Activated T-helper 2 cell treated with anti-CD3 and anti-CD28 coated beads, Interferon-gamma antibody, Interleukin-2, Interleukin-4, amounts not matched to agents 10 μg/mL and 5 μg/mL and 100 μg/mL, durations not matched to agents 14 hours and 24 hours and 36 hours (primary cell): Measurements from ENCODE around the gene SLC25A24. TPM values are rescaled to one million over a fixed set of nuclear protein-coding genes. Genes with fewer than 3 reads are reported as not detected.
"Not testable (repeated sequence)": the region's sequence is repeated elsewhere in the genome, so short reads cannot be mapped to it uniquely, and the experiment has no call there.

ENCODE experiments used
- DNase-seq: peaks from one replicate; pipeline ENCODE4 v3.0.0; 2021; ENCODE audit warnings: low spot score
- H3K27ac Mint-ChIP-seq: one replicate; pipeline ENCODE4 v1.8.0; 2021; ENCODE audit warnings: mixed read lengths
- H3K27me3 Mint-ChIP-seq: one replicate; pipeline ENCODE4 v1.8.0; 2021; ENCODE audit warnings: low read depth, mixed read lengths
- H3K36me3 Mint-ChIP-seq: one replicate; pipeline ENCODE4 v1.8.0; 2021; ENCODE audit warnings: low read depth, mixed read lengths
- H3K4me1 Mint-ChIP-seq: one replicate; pipeline ENCODE4 v1.8.0; 2021; ENCODE audit warnings: low read depth, mixed read lengths
- H3K4me3 Mint-ChIP-seq: one replicate; pipeline ENCODE4 v1.8.0; 2021; ENCODE audit warnings: low read depth, mild to moderate bottlenecking, moderate library complexity, mixed read lengths
- H3K9me3 Mint-ChIP-seq: one replicate; pipeline ENCODE4 v1.8.0; 2021; ENCODE audit warnings: mixed read lengths
- intact Hi-C: fragments of 100-400 bp; cut with micrococcal nuclease; formaldehyde crosslinking; loops from one replicate; pipeline ENCODE4 v1.15.1; 2023
- total RNA-seq: library from RNA; stranded (reverse); gene quantifications from 2 replicates; pipeline ENCODE4 v1.2.3, GENCODE V29; 2022

SLC25A24 gene
- total RNA-seq, 1 donor from 2014 or later, result 27.5 TPM

GRCh38 chr1:108214641-108215465, 14.7 kb upstream of the SLC25A24 start:
- H3K4me1 Mint-ChIP-seq, result peaks cover 33% of the 10 kb centered on the region
- intact Hi-C loops, result loop anchor here (5.0 kb wide), 1 partner anchor 477 kb away; the partner anchor contains the start of gene PRPF38B

GRCh38 chr1:108211014-108211413, 10.9 kb upstream of the SLC25A24 start:
- H3K9me3 Mint-ChIP-seq, result no peaks in the 10 kb centered on the region
- intact Hi-C loops, result loop anchor here (5.0 kb wide), 1 partner anchor 481 kb away; the partner anchor contains the start of gene PRPF38B
- H3K36me3 Mint-ChIP-seq, result no peaks in the 10 kb centered on the region
- peaks cover 49% of the 10 kb centered on the region for H3K27me3 Mint-ChIP-seq
- no peak for DNase-seq
- H3K4me1 Mint-ChIP-seq, result peaks cover 30% of the 10 kb centered on the region
- H3K27ac Mint-ChIP-seq, result no peak overlapping the region
- H3K4me3 Mint-ChIP-seq, result no peak overlapping the region

More at GRCh38 chr1:108214641-108215465, 14.7 kb upstream of the SLC25A24 start:
- H3K9me3 Mint-ChIP-seq, H3K4me3 Mint-ChIP-seq, H3K27ac Mint-ChIP-seq, H3K36me3 Mint-ChIP-seq, DNase-seq: not testable (repeated sequence)
- peaks cover 24% of the 10 kb centered on the region for H3K27me3 Mint-ChIP-seq

GRCh38 chr1:108209456-108210108, 9.4 kb upstream of the SLC25A24 start:
- peaks cover 54% of the 10 kb centered on the region for H3K27me3 Mint-ChIP-seq
- peaks cover 27% of the 10 kb centered on the region for H3K4me1 Mint-ChIP-seq
- no peak overlapping the region for H3K4me3 Mint-ChIP-seq
- intact Hi-C loops, result loop anchor here (5.0 kb wide), 1 partner anchor 483 kb away; the partner anchor contains the start of gene PRPF38B
- peaks cover 4% of the 10 kb centered on the region for H3K9me3 Mint-ChIP-seq
- DNase-seq, result no peak
- no peak overlapping the region for H3K27ac Mint-ChIP-seq
- H3K36me3 Mint-ChIP-seq, result no peaks in the 10 kb centered on the region

GRCh38 chr1:108208724-108209446, 8.7 kb upstream of the SLC25A24 start:
- peaks cover 58% of the 10 kb centered on the region for H3K27me3 Mint-ChIP-seq
- no peak for DNase-seq
- peaks cover 29% of the 10 kb centered on the region for H3K4me1 Mint-ChIP-seq
- intact Hi-C loops, result no loop called here
- H3K9me3 Mint-ChIP-seq, result peaks cover 9% of the 10 kb centered on the region
- H3K4me3 Mint-ChIP-seq, result no peak overlapping the region
- no peak overlapping the region for H3K27ac Mint-ChIP-seq
- H3K36me3 Mint-ChIP-seq, result no peaks in the 10 kb centered on the region

GRCh38 chr1:108203582-108203981, 3.4 kb upstream of the SLC25A24 start:
- DNase-seq, H3K27ac Mint-ChIP-seq, H3K36me3 Mint-ChIP-seq, H3K4me3 Mint-ChIP-seq: not testable (repeated sequence)
- peaks cover 10% of the 10 kb centered on the region for H3K9me3 Mint-ChIP-seq
- H3K4me1 Mint-ChIP-seq, result peaks cover 24% of the 10 kb centered on the region
- peaks cover 36% of the 10 kb centered on the region for H3K27me3 Mint-ChIP-seq
- intact Hi-C loops, result loop anchor here (5.0 kb wide), 2 partner anchors 416 to 439 kb away; no protein-coding TSS in a partner anchor

- H3K9me3 Mint-ChIP-seq, result peaks cover 10% of the 10 kb centered on the region
- H3K4me1 Mint-ChIP-seq, result peaks cover 37% of the 10 kb centered on the region
- no peak overlapping the region for H3K27ac Mint-ChIP-seq
- intact Hi-C loops, result loop anchor here (5.0 kb wide), 2 partner anchors 414 to 441 kb away; no protein-coding TSS in a partner anchor
- H3K4me3 Mint-ChIP-seq, result no peak overlapping the region
- H3K36me3 Mint-ChIP-seq, result peaks cover 27% of the 10 kb centered on the region
- H3K27me3 Mint-ChIP-seq, result peaks cover 17% of the 10 kb centered on the region
- DNase-seq, result no peak
Measured at GRCh38 chr1:108201687-108202086, 1.5 kb upstream of the SLC25A24 start.

- H3K4me3 Mint-ChIP-seq, result peak overlapping the region; percentile 89
Measured at GRCh38 chr1:108200687-108201051, 526 bp upstream of the SLC25A24 start.

GRCh38 chr1:108199201-108199691, 897 bp downstream of the SLC25A24 start:
- peaks cover 4% of the 10 kb centered on the region for H3K27me3 Mint-ChIP-seq
- H3K27ac Mint-ChIP-seq, result peak overlapping the region; percentile 69
- H3K9me3 Mint-ChIP-seq, result peaks cover 10% of the 10 kb centered on the region
- DNase-seq, result no peak
- intact Hi-C loops, result no loop called here
- H3K4me1 Mint-ChIP-seq, result peaks cover 37% of the 10 kb centered on the region
- H3K36me3 Mint-ChIP-seq, result peaks cover 49% of the 10 kb centered on the region
- peak overlapping the region; percentile 89 for H3K4me3 Mint-ChIP-seq

More at GRCh38 chr1:108200687-108201051, 526 bp upstream of the SLC25A24 start:
- peak; percentile 22 for DNase-seq
- intact Hi-C loops, result loop anchor here (5.0 kb wide), 2 partner anchors 413 to 442 kb away; no protein-coding TSS in a partner anchor
- H3K4me1 Mint-ChIP-seq, result peaks cover 37% of the 10 kb centered on the region
- H3K27ac Mint-ChIP-seq, result peak overlapping the region; percentile 75
- H3K9me3 Mint-ChIP-seq, result peaks cover 10% of the 10 kb centered on the region
- H3K36me3 Mint-ChIP-seq, result peaks cover 35% of the 10 kb centered on the region
- peaks cover 10% of the 10 kb centered on the region for H3K27me3 Mint-ChIP-seq

- Mint-ChIP-seq H3K9me3 (peaks cover 21% of the 10 kb centered on the region), H3K36me3 (peaks cover 88% of the 10 kb centered on the region), H3K4me3 (no peak overlapping the region), H3K27me3 (no peaks in the 10 kb centered on the region), H3K4me1 (peaks cover 25% of the 10 kb centered on the region), H3K27ac (no peak overlapping the region)
- intact Hi-C loops, result no loop called here
- DNase-seq, result no peak
Measured at GRCh38 chr1:108194051-108194450, 6.1 kb downstream of the SLC25A24 start.

GRCh38 chr1:108193333-108193732, 6.8 kb downstream of the SLC25A24 start:
- Mint-ChIP-seq H3K4me1 (peaks cover 24% of the 10 kb centered on the region), H3K36me3 (peaks cover 88% of the 10 kb centered on the region), H3K9me3 (peaks cover 26% of the 10 kb centered on the region), H3K27me3 (no peaks in the 10 kb centered on the region), H3K27ac (no peak overlapping the region), H3K4me3 (no peak overlapping the region)
- intact Hi-C loops, result no loop called here
- no peak for DNase-seq

- peaks cover 88% of the 10 kb centered on the region for H3K36me3 Mint-ChIP-seq
- H3K4me1 Mint-ChIP-seq, result peaks cover 19% of the 10 kb centered on the region
- intact Hi-C loops, result no loop called here
- DNase-seq, result no peak
- H3K27me3 Mint-ChIP-seq, result no peaks in the 10 kb centered on the region
- H3K9me3 Mint-ChIP-seq, result peaks cover 31% of the 10 kb centered on the region
- H3K4me3 Mint-ChIP-seq, result no peak overlapping the region
- no peak overlapping the region for H3K27ac Mint-ChIP-seq
Measured at GRCh38 chr1:108192581-108192980, 7.6 kb downstream of the SLC25A24 start.

GRCh38 chr1:108190686-108191416, 9.3 kb downstream of the SLC25A24 start:
- Mint-ChIP-seq H3K4me1 (peaks cover 11% of the 10 kb centered on the region), H3K4me3 (no peak overlapping the region), H3K9me3 (peaks cover 31% of the 10 kb centered on the region), H3K36me3 (peaks cover 85% of the 10 kb centered on the region), H3K27me3 (no peaks in the 10 kb centered on the region), H3K27ac (no peak overlapping the region)
- DNase-seq, result no peak
- intact Hi-C loops, result no loop called here
